ENCODE results near the gene PALLD.

GRCh38 chr4:168483811-168484210 is 13.0 kb upstream of the PALLD start:
- TF ChIP-seq CTCF (IDR thresholded peaks at IDR 0.05), result no peak
- TF ChIP-seq EP300 (IDR thresholded peaks at IDR 0.05), result no peak
